Fibroblast of lung (primary cell): ENCODE data around the gene OLFM3. TPM values are rescaled to one million over a fixed set of nuclear protein-coding genes. Genes with fewer than 3 reads are reported as not detected.

Experiments
- DNase-seq, 2 donors: peaks; one replicate each; pipeline versions ENCODE4 v3.0.0 to v3.0.0-alpha.2; 2010; ENCODE audit warnings: low read depth in 2 of 2
- H2AFZ ChIP-seq: 2 replicates; pipeline ENCODE4 v1.5.1; 2012; ENCODE audit warnings: low read length, control low read depth, inconsistent platforms
- H3K27ac ChIP-seq: 2 replicates; pipeline ENCODE4 v1.5.1; 2011; ENCODE audit warnings: low read length, control low read depth; ENCODE audit not compliant: insufficient read depth
- H3K27me3 ChIP-seq: 2 replicates; pipeline ENCODE4 v1.5.1; 2011; ENCODE audit warnings: mild to moderate bottlenecking, low read length; ENCODE audit not compliant: control insufficient read depth, insufficient read depth
- H3K36me3 ChIP-seq: 2 replicates; pipeline ENCODE4 v1.5.1; 2011; ENCODE audit warnings: low read length; ENCODE audit not compliant: control insufficient read depth, insufficient read depth
- H3K4me1 ChIP-seq: 2 replicates; pipeline ENCODE4 v1.5.1; 2011; ENCODE audit warnings: low read length; ENCODE audit not compliant: control insufficient read depth, insufficient read depth; ENCODE audit errors: extremely low read depth
- H3K4me2 ChIP-seq: 2 replicates; pipeline ENCODE4 v1.5.1; 2011; ENCODE audit warnings: low read length, control low read depth; ENCODE audit not compliant: insufficient read depth; ENCODE audit errors: extremely low read depth
- H3K4me3 ChIP-seq, 4 experiments: fragments of 200-600 bp in 1 of 4; sonication (generic) in 1 of 4; replicated peaks in 1 of 4; 2 replicates each; pipeline ENCODE4 v1.5.1; 2011 to 2016; ENCODE audit warnings: low read length in 4 of 4, low read depth in 3 of 4, mild to moderate bottlenecking in 3 of 4, control low read depth in 2 of 4, inconsistent platforms in 1 of 4, mixed read lengths in 1 of 4; ENCODE audit not compliant: insufficient read depth in 1 of 4; ENCODE audit errors: control extremely low read depth in 1 of 4
- H3K79me2 ChIP-seq: 2 replicates; pipeline ENCODE4 v1.5.1; 2012; ENCODE audit warnings: mild to moderate bottlenecking, low read length, inconsistent platforms; ENCODE audit not compliant: control insufficient read depth, insufficient read depth
- H3K9ac ChIP-seq: 2 replicates; pipeline ENCODE4 v1.5.1; 2011; ENCODE audit warnings: mild to moderate bottlenecking, low read length, control low read depth; ENCODE audit not compliant: insufficient read depth
- H3K9me3 ChIP-seq: 2 replicates; pipeline ENCODE4 v1.5.1; 2012; ENCODE audit warnings: low read depth, low read length; ENCODE audit not compliant: control insufficient read depth, insufficient read depth
- H4K20me1 ChIP-seq: 2 replicates; pipeline ENCODE4 v1.5.1; 2011; ENCODE audit warnings: low read length; ENCODE audit not compliant: control insufficient read depth, insufficient read depth; ENCODE audit errors: extremely low read depth
- EZH2 ChIP-seq: IDR thresholded peaks from 2 replicates; pipeline ENCODE4 v1.5.1; 2012; ENCODE audit warnings: low read length, control low read depth, mild to moderate bottlenecking; ENCODE audit errors: missing control alignments
- polyA plus RNA-seq, 2 donors: library from polyadenylated mRNA; depleted of rRNA in 1 of 2; stranded (reverse) in 1 of 2; unstranded in 1 of 2; fragments of >200 nt; gene quantifications; 2 replicates each; pipeline ENCODE4 v1.2.1, GENCODE V29; 2011 to 2012; ENCODE audit warnings: missing spikeins in 1 of 2
- total RNA-seq: library from RNA; depleted of rRNA; stranded (reverse); fragments of >200 nt; gene quantifications from 2 replicates; pipeline ENCODE4 v1.2.1, GENCODE V29; 2014
- TF ChIP-seq, protein P1 (sequence below), 2 donors: IDR thresholded peaks in 1 of 2; conservative IDR thresholded peaks in 1 of 2; 1 replicate in 1 of 2; 2 replicates in 1 of 2; pipeline ENCODE4 v1.5.1; 2011 to 2012; ENCODE audit warnings: low read length in 2 of 2, control low read depth in 1 of 2, inconsistent platforms in 1 of 2, low read depth in 1 of 2, mild to moderate bottlenecking in 1 of 2

Gene OLFM3
- total and polyA plus RNA-seq, 2 donors (not counting 1 experiment from before 2014, with no cell fraction given) = not detected

DNA sequence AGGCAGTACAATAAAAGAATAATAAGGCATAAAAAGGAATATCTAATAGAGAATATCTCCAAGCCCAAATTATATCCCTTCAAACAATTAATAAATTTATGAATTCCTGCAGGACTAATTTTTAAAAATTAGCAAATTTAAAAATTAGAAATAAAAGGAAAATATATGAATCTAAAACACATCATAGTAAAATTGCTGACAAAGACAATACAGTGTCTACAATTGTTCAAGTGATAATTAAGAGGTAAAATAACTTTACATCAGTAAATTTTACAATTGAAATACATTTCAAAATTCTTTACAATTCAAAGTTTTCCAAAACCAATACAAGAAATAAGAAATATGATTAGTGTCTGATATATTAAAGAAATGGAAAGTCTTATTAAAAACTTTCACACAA, 22.8 kb upstream of the OLFM3 start:
- no peak for DNase-seq
- no peak overlapping the region for H3K4me3 ChIP-seq
- no peaks in the 10 kb centered on the region for H3K9me3 ChIP-seq
- H3K4me2 ChIP-seq = no peak overlapping the region
- H3K36me3 ChIP-seq = no peaks in the 10 kb centered on the region
- no peak for TF ChIP-seq EZH2
- TF ChIP-seq, protein P1, sequence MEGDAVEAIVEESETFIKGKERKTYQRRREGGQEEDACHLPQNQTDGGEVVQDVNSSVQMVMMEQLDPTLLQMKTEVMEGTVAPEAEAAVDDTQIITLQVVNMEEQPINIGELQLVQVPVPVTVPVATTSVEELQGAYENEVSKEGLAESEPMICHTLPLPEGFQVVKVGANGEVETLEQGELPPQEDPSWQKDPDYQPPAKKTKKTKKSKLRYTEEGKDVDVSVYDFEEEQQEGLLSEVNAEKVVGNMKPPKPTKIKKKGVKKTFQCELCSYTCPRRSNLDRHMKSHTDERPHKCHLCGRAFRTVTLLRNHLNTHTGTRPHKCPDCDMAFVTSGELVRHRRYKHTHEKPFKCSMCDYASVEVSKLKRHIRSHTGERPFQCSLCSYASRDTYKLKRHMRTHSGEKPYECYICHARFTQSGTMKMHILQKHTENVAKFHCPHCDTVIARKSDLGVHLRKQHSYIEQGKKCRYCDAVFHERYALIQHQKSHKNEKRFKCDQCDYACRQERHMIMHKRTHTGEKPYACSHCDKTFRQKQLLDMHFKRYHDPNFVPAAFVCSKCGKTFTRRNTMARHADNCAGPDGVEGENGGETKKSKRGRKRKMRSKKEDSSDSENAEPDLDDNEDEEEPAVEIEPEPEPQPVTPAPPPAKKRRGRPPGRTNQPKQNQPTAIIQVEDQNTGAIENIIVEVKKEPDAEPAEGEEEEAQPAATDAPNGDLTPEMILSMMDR (conservative IDR thresholded peaks at IDR 0.05 in 1 of 2, IDR thresholded peaks at IDR 0.05 in 1 of 2; ENCODE audit: low read depth in 1 of 2, low read length in 2 of 2) = no peak
- no peaks in the 10 kb centered on the region for H3K4me1 ChIP-seq
- H2AFZ ChIP-seq = no peak overlapping the region
- no peak overlapping the region for H3K27ac ChIP-seq
- H4K20me1 ChIP-seq = no peaks in the 10 kb centered on the region
- H3K9ac ChIP-seq = no peak overlapping the region
- H3K27me3 ChIP-seq = no peaks in the 10 kb centered on the region
- H3K79me2 ChIP-seq = no peaks in the 10 kb centered on the region

DNA sequence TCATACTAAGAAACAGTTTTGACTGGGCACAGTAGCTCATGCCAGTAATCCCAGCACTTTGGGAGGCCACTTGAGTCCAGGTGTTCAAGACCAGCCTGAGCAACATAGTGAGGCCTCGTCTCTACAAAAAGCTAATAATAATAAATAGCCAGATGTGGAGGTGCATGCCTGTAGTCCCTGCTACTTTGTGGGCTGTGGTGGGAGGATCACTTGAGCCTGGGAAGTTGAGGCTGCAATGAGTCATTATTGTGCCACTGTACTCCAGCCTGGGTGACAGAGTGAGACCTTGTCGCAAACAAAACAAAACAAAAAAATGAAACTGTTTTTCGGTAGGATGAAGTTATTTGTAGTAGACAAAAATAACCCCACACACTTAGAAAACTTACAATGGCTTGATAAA, 19.0 kb upstream of the OLFM3 start:
- no peaks in the 10 kb centered on the region for H3K9me3 ChIP-seq
- H3K9ac ChIP-seq = no peak overlapping the region
- no peaks in the 10 kb centered on the region for H3K79me2 ChIP-seq
- H4K20me1 ChIP-seq = no peaks in the 10 kb centered on the region
- H3K36me3 ChIP-seq = no peaks in the 10 kb centered on the region
- H3K4me3 ChIP-seq = no peak overlapping the region
- TF ChIP-seq, protein P1 (conservative IDR thresholded peaks at IDR 0.05 in 1 of 2, IDR thresholded peaks at IDR 0.05 in 1 of 2; ENCODE audit: low read depth in 1 of 2, low read length in 2 of 2) = no peak
- no peak for TF ChIP-seq EZH2
- no peak for DNase-seq
- H3K27me3 ChIP-seq = no peaks in the 10 kb centered on the region
- no peak overlapping the region for H3K4me2 ChIP-seq
- no peak overlapping the region for H2AFZ ChIP-seq
- H3K4me1 ChIP-seq = no peaks in the 10 kb centered on the region
- H3K27ac ChIP-seq = no peak overlapping the region

DNA sequence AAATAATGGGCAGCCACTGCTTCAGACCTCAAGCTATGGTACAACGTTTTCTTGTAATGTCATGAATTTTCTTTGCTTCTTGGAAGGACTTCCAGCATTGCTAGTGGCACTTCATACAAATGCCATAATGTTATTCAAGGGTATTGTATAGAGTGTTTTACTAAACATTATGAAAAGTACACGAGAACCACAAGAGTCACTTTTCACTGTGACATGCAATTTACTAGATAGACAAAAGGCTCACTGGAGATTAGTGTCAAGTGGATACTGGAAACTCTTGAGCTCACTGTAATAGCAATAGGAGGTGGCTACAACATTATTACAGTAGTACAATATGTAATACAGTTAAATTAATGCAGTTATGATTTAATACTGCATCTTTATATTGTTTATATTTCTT, 5.3 kb upstream of the OLFM3 start:
- no peak overlapping the region for H3K27ac ChIP-seq
- H3K36me3 ChIP-seq = no peaks in the 10 kb centered on the region
- H3K79me2 ChIP-seq = no peaks in the 10 kb centered on the region
- no peak overlapping the region for H3K4me2 ChIP-seq
- no peak overlapping the region for H2AFZ ChIP-seq
- H3K9me3 ChIP-seq = no peaks in the 10 kb centered on the region
- no peak for DNase-seq
- no peaks in the 10 kb centered on the region for H3K4me1 ChIP-seq
- no peak overlapping the region for H3K9ac ChIP-seq
- H3K4me3 ChIP-seq = no peak overlapping the region
- TF ChIP-seq, protein P1 (conservative IDR thresholded peaks at IDR 0.05 in 1 of 2, IDR thresholded peaks at IDR 0.05 in 1 of 2; ENCODE audit: low read depth in 1 of 2, low read length in 2 of 2) = no peak
- TF ChIP-seq EZH2 = no peak
- no peaks in the 10 kb centered on the region for H3K27me3 ChIP-seq
- H4K20me1 ChIP-seq = no peaks in the 10 kb centered on the region
